Mesenchymal stem cell (in vitro differentiated cells and primary cell): ENCODE measurements around the gene NCR2.
A peak's percentile ranks its signal among the peaks of the same experiment; 100 is the strongest.

ENCODE experiments used
- DNase-seq: peaks from one replicate; pipeline ENCODE4 v3.0.0-alpha.2; 2013
- H2AFZ ChIP-seq: one replicate; pipeline ENCODE4 v1.6.1; 2013; ENCODE audit warnings: low read depth, mild to moderate bottlenecking, control low read depth, inconsistent platforms, low read length, moderate library complexity
- H2AK5ac ChIP-seq: 2 replicates; pipeline ENCODE4 v1.6.1; 2013; ENCODE audit warnings: low read length, moderate library complexity, mild to moderate bottlenecking, inconsistent platforms; ENCODE audit not compliant: severe bottlenecking
- H2BK120ac ChIP-seq: one replicate; pipeline ENCODE4 v1.6.1; 2013; ENCODE audit warnings: low read depth, mild to moderate bottlenecking, inconsistent platforms, low read length, moderate library complexity
- H2BK12ac ChIP-seq, 2 experiments: one replicate each; pipeline ENCODE4 v1.6.1; 2013; ENCODE audit warnings: inconsistent platforms in 2 of 2, low read length in 2 of 2, mild to moderate bottlenecking in 2 of 2, moderate library complexity in 2 of 2, control low read depth in 1 of 2
- H2BK15ac ChIP-seq: one replicate; pipeline ENCODE4 v1.6.1; 2013; ENCODE audit warnings: mild to moderate bottlenecking, low read depth, inconsistent platforms; ENCODE audit not compliant: poor library complexity, severe bottlenecking
- H2BK5ac ChIP-seq: 2 replicates; pipeline ENCODE4 v1.6.1; 2013; ENCODE audit warnings: low read depth, mild to moderate bottlenecking, low read length, control low read depth, inconsistent platforms; ENCODE audit not compliant: poor library complexity, severe bottlenecking
- H3K14ac ChIP-seq, 2 experiments: one replicate each; pipeline ENCODE4 v1.6.1; 2013; ENCODE audit warnings: inconsistent platforms in 2 of 2, low read length in 2 of 2, control low read depth in 1 of 2, mild to moderate bottlenecking in 1 of 2, moderate library complexity in 1 of 2
- H3K18ac ChIP-seq, 2 experiments: one replicate each; pipeline ENCODE4 v1.6.1; 2013; ENCODE audit warnings: inconsistent platforms in 2 of 2, low read length in 2 of 2, control low read depth in 1 of 2, low read depth in 1 of 2, mild to moderate bottlenecking in 1 of 2
- H3K23ac ChIP-seq, 2 experiments: one replicate each; pipeline ENCODE4 v1.6.1; 2013; ENCODE audit warnings: inconsistent platforms in 2 of 2, low read length in 2 of 2, mild to moderate bottlenecking in 2 of 2, moderate library complexity in 2 of 2, control low read depth in 1 of 2
- H3K27ac ChIP-seq: 2 replicates; pipeline ENCODE4 v1.5.1; 2013; ENCODE audit warnings: mild to moderate bottlenecking, moderate library complexity, low read length, control low read depth, inconsistent platforms; ENCODE audit not compliant: poor library complexity, severe bottlenecking
- H3K27me3 ChIP-seq, 2 experiments: 2 replicates each; pipeline versions ENCODE4 v1.6.1 to v1.7.0; 2013; ENCODE audit warnings: low read length in 2 of 2, mild to moderate bottlenecking in 2 of 2, moderate library complexity in 2 of 2, control low read depth in 1 of 2, inconsistent platforms in 1 of 2; ENCODE audit not compliant: control insufficient read depth in 1 of 2, insufficient read depth in 1 of 2
- H3K36me3 ChIP-seq, 2 experiments: 2 replicates each; pipeline versions ENCODE4 v1.6.1 to v1.7.0; 2013; ENCODE audit warnings: low read length in 2 of 2, control low read depth in 1 of 2, inconsistent platforms in 1 of 2, low read depth in 1 of 2, mild to moderate bottlenecking in 1 of 2; ENCODE audit not compliant: insufficient read depth in 2 of 2, control insufficient read depth in 1 of 2
- H3K4ac ChIP-seq, 2 experiments: one replicate each; pipeline ENCODE4 v1.6.1; 2013; ENCODE audit warnings: inconsistent platforms in 2 of 2, low read length in 2 of 2, mild to moderate bottlenecking in 2 of 2, moderate library complexity in 2 of 2, control low read depth in 1 of 2, low read depth in 1 of 2
- H3K4me1 ChIP-seq: 2 replicates; pipeline ENCODE4 v1.6.1; 2013; ENCODE audit warnings: low read depth, low read length, control low read depth; ENCODE audit not compliant: control insufficient read depth, insufficient read depth
- H3K4me2 ChIP-seq: 2 replicates; pipeline ENCODE4 v1.6.1; 2013; ENCODE audit warnings: low read length, mild to moderate bottlenecking, inconsistent platforms; ENCODE audit not compliant: poor library complexity, severe bottlenecking
- H3K4me3 ChIP-seq, 2 experiments: 2 replicates each; pipeline versions ENCODE4 v1.5.1 to v1.7.0; 2013; ENCODE audit warnings: low read length in 2 of 2, mild to moderate bottlenecking in 2 of 2, control low read depth in 1 of 2, low read depth in 1 of 2; ENCODE audit not compliant: insufficient read depth in 1 of 2
- H3K79me1 ChIP-seq: replicated peaks from 2 replicates; pipeline ENCODE4 v1.6.1; 2013; ENCODE audit warnings: mild to moderate bottlenecking, control low read depth, low read length, inconsistent platforms; ENCODE audit not compliant: poor library complexity, severe bottlenecking
- H3K9ac ChIP-seq: 2 replicates; pipeline ENCODE4 v1.7.0; 2013; ENCODE audit warnings: mild to moderate bottlenecking, low read length, moderate library complexity
- H3K9me3 ChIP-seq: 2 replicates; pipeline ENCODE4 v1.7.0; 2013; ENCODE audit warnings: mild to moderate bottlenecking, low read length; ENCODE audit not compliant: control insufficient read depth
- H4K8ac ChIP-seq: one replicate; pipeline ENCODE4 v1.6.1; 2013; ENCODE audit warnings: inconsistent platforms, mild to moderate bottlenecking, low read length, moderate library complexity
- H4K91ac ChIP-seq: one replicate; pipeline ENCODE4 v1.6.1; 2013; ENCODE audit warnings: mild to moderate bottlenecking, low read length, inconsistent platforms
- WGBS: methylation state at CpG from one replicate; pipeline ENCODE4 v1.1.7; 2013; ENCODE audit warnings: mixed read lengths; 5-methylcytosine and 5-hydroxymethylcytosine counted together

NCR2 gene

DNA sequence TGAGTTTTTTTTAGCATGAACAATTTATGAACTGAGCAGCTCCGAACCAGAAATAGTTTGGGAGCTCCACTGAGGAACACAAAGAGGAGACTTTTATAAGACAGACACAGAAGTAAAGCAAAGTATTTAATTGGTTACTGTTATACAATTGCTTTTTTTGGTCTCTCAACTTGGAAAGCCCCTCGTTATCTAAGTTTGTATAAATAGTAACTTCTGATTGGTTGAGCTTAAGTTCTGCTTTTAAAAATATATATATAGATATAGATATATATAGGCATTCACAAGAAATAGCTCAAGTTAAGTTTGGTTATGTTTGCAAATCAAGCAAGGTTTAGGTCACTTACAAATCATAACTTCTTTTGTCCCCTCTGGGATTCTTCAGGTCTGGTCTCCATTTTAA is 20.2 kb upstream of the NCR2 start:
- H3K18ac ChIP-seq: no peak overlapping the region
- H3K27ac ChIP-seq: no peak overlapping the region
- H3K4ac ChIP-seq: no peak overlapping the region
- no peaks in the 10 kb centered on the region for H3K79me1 ChIP-seq
- no peak overlapping the region for H4K91ac ChIP-seq
- H2BK120ac ChIP-seq: no peak overlapping the region
- WGBS: 83% methylated on average over 1 of the region's 2 CpGs
- peaks cover 7% of the 10 kb centered on the region for H3K4me1 ChIP-seq
- H3K23ac ChIP-seq: no peak overlapping the region
- H2BK5ac ChIP-seq: no peak overlapping the region
- peaks cover 34 to 77% of the 10 kb centered on the region in 2 experiments for H3K27me3 ChIP-seq
- H3K4me2 ChIP-seq: no peak overlapping the region
- H3K9ac ChIP-seq: no peak overlapping the region
- H3K36me3 ChIP-seq: no peaks in the 10 kb centered on the region
- no peak overlapping the region for H3K14ac ChIP-seq
- H4K8ac ChIP-seq: no peak overlapping the region
- no peak overlapping the region for H3K4me3 ChIP-seq
- H2AFZ ChIP-seq: no peak overlapping the region
- H2AK5ac ChIP-seq: no peak overlapping the region
- no peaks in the 10 kb centered on the region for H3K9me3 ChIP-seq
- H2BK12ac ChIP-seq: no peak overlapping the region
- no peak overlapping the region for H2BK15ac ChIP-seq
- DNase-seq: no peak

DNA sequence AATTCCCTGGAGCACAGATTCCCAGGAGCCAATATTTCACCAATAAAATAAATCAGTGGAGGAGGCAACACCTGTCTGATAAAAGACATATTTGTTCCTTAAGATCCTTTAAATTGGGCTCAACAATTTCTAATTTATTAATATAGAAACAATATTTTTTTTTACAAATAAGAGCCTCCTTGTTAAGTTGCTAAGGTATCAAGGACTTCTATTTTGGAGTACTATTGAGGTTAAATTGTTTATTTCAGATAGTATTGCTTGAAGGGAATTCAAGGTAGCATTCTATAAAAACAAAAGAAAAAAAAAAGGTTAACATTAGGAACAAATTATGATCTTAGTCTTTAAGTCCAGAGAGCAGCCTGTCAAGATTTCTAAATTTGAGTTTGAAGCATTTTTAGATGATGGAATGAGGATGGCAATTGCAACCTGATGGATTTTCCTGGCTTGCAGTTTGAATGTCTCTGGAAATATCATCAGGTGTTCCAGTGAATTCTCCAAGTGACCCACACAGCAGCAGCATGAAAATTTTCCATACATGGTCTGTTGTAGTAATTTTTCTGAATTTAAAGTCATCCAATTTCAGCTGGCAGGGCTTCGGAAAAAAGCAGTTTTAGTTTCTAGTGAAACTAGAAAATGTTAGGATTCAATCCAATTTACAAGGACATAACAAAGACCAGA is 19.3 kb upstream of the NCR2 start:
- Histone ChIP-seq H2AK5ac (no peak overlapping the region), H3K27me3 (peaks cover 31 to 78% of the 10 kb centered on the region in 2 experiments), H3K23ac (no peak overlapping the region), H2BK15ac (no peak overlapping the region), H3K36me3 (no peaks in the 10 kb centered on the region), H3K79me1 (no peaks in the 10 kb centered on the region), H2BK12ac (no peak overlapping the region), H2BK5ac (no peak overlapping the region), H4K91ac (no peak overlapping the region), H3K4me3 (no peak overlapping the region), H4K8ac (no peak overlapping the region), H3K27ac (no peak overlapping the region), H3K4ac (no peak overlapping the region), H3K9me3 (no peaks in the 10 kb centered on the region), H3K4me2 (no peak overlapping the region), H3K18ac (no peak overlapping the region), H3K4me1 (peaks cover 10% of the 10 kb centered on the region), H3K14ac (no peak overlapping the region), H2AFZ (no peak overlapping the region), H3K9ac (no peak overlapping the region), H2BK120ac (no peak overlapping the region)
- no CpG with 5 or more reads among the region's 1 CpG for WGBS
- DNase-seq: no peak

DNA sequence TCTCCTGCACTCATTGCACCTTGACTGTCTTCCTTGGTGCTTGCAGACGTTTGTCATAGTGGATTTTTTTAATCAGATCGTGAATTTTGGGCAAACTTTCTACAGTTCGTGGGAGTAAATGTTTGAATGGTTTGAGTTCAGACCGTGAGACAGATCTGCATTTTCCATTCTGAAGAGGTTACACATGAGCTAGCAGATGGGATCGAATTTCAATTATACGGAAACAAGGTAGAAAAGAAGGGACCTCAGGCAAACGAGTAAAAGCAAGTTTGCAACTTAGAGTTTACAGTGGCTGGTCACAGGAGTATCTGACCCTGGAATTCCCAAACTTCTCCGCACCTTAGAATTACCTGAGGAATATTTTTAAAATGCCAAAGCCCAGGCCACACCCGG is 17.2 kb upstream of the NCR2 start:
- Histone ChIP-seq H3K27ac (no peak overlapping the region), H2BK120ac (peak overlapping the region; percentile 52), H3K4me2 (peak overlapping the region; percentile 83), H2BK5ac (no peak overlapping the region), H3K9ac (peak overlapping the region; percentile 81), H3K9me3 (no peaks in the 10 kb centered on the region), H3K4me1 (peaks cover 10% of the 10 kb centered on the region), H4K91ac (no peak overlapping the region), H3K79me1 (no peaks in the 10 kb centered on the region), H2AK5ac (no peak overlapping the region), H3K4me3 (peak overlapping the region in 1 of 2 experiments; percentile 77), H2AFZ (peak overlapping the region; percentile 58), H3K18ac (no peak overlapping the region), H2BK15ac (no peak overlapping the region), H2BK12ac (no peak overlapping the region), H3K23ac (no peak overlapping the region), H3K14ac (no peak overlapping the region), H4K8ac (peak overlapping the region; percentile 74), H3K36me3 (no peaks in the 10 kb centered on the region), H3K27me3 (peaks cover 26 to 80% of the 10 kb centered on the region in 2 experiments), H3K4ac (no peak overlapping the region)
- WGBS: 49% methylated on average over 9 of the region's 9 CpGs
- no peak for DNase-seq

DNA sequence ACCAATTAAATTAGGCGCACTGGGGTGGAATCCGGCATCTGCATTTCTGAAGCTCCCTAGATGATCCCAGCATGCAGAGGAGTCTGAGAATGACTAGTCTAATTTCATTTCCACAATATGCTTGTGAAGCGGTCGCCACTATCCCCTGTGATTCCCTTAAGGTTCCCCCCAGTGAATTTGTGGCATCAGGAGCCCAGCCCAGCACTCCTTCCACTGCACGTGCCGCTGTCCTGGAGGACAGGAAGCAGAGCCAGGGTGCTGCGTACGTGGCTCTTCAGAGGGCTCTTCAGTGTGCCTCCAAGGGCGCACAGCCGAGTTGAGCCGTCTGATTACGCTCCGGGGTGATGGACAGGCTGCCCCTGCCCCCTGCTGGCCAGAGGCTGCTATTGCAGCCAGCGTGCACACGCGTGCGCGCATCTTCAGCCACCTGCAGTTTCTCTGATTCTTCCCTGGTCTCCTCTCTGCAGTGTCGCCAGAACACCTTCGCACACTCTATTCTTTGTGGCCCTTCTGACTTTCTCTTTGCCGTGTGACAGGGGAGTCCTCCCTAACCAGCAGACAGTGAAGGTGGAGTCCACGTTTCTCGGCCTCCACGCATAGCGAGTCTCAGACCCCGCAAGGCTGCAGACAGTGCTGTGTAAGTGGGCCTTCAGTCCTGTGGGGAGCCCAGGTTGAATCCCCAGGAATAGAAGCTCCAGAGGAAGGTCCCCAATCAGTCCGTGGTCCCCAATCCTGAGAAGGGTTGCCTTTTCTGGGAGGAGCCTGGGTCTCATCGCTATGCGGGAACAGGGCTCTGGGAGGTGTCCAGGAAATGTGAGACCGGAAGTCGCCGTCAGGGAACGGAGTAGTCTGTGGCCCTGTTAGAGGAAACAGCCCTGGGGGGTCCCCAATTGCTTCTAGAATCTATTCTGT is 16.5 kb upstream of the NCR2 start:
- Histone ChIP-seq H2BK120ac (peak overlapping the region; percentile 52), H3K36me3 (no peaks in the 10 kb centered on the region), H3K4me3 (peak overlapping the region in 1 of 2 experiments; percentile 77), H3K18ac (peak overlapping the region; percentile 70 to 72), H3K4ac (no peak overlapping the region), H3K27me3 (peaks cover 20 to 80% of the 10 kb centered on the region in 2 experiments), H3K4me1 (peaks cover 10% of the 10 kb centered on the region), H2AFZ (no peak overlapping the region), H3K27ac (no peak overlapping the region), H4K8ac (peak overlapping the region; percentile 74), H3K23ac (no peak overlapping the region), H4K91ac (peak overlapping the region; percentile 37), H2BK12ac (peak overlapping the region in 1 of 2 experiments; percentile 3), H3K14ac (no peak overlapping the region), H2AK5ac (no peak overlapping the region), H3K9ac (peak overlapping the region; percentile 81), H3K4me2 (peak overlapping the region; percentile 83), H3K79me1 (no peaks in the 10 kb centered on the region), H2BK15ac (peak overlapping the region; percentile 3), H3K9me3 (no peaks in the 10 kb centered on the region), H2BK5ac (no peak overlapping the region)
- DNase-seq: peak; percentile 81
- 33% methylated on average over 32 of the region's 33 CpGs for WGBS
